ENCODE measurements around the gene SULF2. TPM values are rescaled to one million over a fixed set of nuclear protein-coding genes. Genes with fewer than 3 reads are reported as not detected.

Gene SULF2
- total RNA-seq, 1 donor from 2014 or later: 0.20 TPM

DNA sequence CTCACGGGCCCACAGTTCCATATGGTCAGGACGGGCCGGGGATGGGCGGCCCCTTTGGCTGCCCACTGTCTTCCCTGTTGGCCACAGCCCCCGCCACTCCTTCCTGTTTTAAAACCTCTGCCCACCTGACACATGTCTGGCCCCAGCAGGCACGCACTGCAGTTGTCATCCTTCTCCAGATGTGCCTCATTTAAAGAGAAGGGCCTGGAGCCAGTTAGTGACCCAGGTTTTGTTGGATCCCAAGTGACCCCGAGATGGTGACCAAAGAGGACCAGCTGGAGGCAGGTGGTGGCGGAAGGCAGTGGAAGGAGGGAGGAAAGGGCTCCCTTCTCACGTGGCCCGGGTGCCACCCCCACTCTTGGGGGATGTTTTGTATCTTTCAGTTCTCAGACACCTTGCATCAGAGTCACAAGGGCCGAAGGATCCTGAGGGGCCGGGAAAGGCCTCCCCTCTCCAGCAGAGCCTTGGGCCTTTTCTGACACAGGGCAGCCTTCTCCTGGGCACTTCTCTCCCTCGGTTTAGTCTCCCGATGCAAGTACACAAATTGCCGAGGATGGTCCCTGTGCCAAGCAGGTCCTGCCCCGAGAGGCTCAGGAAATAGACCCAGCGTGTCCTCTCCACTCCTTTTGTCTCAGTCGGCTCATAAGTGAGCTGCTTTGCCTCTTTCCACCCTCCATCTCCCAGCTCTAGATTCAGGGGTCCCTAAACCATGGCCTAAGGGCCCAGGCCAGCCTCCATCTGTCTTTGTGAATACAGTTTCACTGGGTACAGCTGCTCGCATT lies 117.6 kb downstream of the SULF2 start:
- no peak for DNase-seq
- ChIA-PET POLR2A (interaction anchor here (1.4 kb wide), 1 partner anchor 9 kb away, joined by 6 read pairs; no protein-coding TSS in a partner anchor), CTCF (interaction anchor here (1.3 kb wide), 1 partner anchor 953 kb away, joined by 4 read pairs; no protein-coding TSS in a partner anchor)
- peaks cover 3% of the 10 kb centered on the region for H3K27me3 Mint-ChIP-seq
- TF ChIP-seq, protein P1, sequence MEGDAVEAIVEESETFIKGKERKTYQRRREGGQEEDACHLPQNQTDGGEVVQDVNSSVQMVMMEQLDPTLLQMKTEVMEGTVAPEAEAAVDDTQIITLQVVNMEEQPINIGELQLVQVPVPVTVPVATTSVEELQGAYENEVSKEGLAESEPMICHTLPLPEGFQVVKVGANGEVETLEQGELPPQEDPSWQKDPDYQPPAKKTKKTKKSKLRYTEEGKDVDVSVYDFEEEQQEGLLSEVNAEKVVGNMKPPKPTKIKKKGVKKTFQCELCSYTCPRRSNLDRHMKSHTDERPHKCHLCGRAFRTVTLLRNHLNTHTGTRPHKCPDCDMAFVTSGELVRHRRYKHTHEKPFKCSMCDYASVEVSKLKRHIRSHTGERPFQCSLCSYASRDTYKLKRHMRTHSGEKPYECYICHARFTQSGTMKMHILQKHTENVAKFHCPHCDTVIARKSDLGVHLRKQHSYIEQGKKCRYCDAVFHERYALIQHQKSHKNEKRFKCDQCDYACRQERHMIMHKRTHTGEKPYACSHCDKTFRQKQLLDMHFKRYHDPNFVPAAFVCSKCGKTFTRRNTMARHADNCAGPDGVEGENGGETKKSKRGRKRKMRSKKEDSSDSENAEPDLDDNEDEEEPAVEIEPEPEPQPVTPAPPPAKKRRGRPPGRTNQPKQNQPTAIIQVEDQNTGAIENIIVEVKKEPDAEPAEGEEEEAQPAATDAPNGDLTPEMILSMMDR (IDR thresholded peaks at IDR 0.05): no peak
- H3K27ac Mint-ChIP-seq: peak overlapping the region; percentile 20
- peaks cover 2% of the 10 kb centered on the region for H3K36me3 Mint-ChIP-seq (ENCODE audit: low read depth)
- H3K4me1 Mint-ChIP-seq: peaks cover 4% of the 10 kb centered on the region
- ATAC-seq (ENCODE audit: low read depth): no peak
- no peak overlapping the region for H3K4me3 Mint-ChIP-seq
- no peaks in the 10 kb centered on the region for H3K9me3 Mint-ChIP-seq
- intact Hi-C loops (cut with micrococcal nuclease): no loop called here

DNA sequence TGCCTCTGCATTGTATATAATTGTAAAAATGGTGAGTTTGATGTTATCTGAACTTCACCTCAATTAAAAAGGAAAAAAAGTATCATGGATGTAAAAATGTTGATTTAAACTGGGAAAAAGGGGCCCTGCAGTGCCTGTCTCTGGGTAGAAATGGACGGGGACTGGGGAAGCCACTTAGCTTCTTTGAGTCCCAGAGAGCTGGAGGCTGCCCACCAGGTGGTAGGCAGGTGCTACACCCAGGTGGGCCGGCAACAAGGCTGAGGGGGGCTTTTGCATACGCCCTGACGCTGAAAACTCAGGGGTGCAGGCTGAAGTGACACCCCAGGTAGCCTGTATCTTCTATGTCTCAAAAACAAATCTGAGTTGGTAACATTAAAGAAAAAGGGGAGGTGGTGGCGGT lies 118.2 kb downstream of the SULF2 start:
- ATAC-seq (ENCODE audit: low read depth): no peak
- no peak overlapping the region for H3K4me3 Mint-ChIP-seq
- peak overlapping the region; percentile 20 for H3K27ac Mint-ChIP-seq
- H3K9me3 Mint-ChIP-seq: no peaks in the 10 kb centered on the region
- POLR2A ChIA-PET: interaction anchor here (1.4 kb wide), 1 partner anchor 10 kb away, joined by 6 read pairs; no protein-coding TSS in a partner anchor
- H3K27me3 Mint-ChIP-seq: no peaks in the 10 kb centered on the region
- intact Hi-C loops (cut with micrococcal nuclease): no loop called here
- CTCF ChIA-PET: interaction anchor here (1.3 kb wide), 1 partner anchor 954 kb away, joined by 4 read pairs; no protein-coding TSS in a partner anchor
- TF ChIP-seq, protein P1 (IDR thresholded peaks at IDR 0.05): no peak
- peaks cover 4% of the 10 kb centered on the region for H3K4me1 Mint-ChIP-seq
- H3K36me3 Mint-ChIP-seq (ENCODE audit: low read depth): peaks cover 6% of the 10 kb centered on the region
- DNase-seq: no peak

- ATAC-seq (ENCODE audit: low read depth): no peak
- TF ChIP-seq, protein P1 (IDR thresholded peaks at IDR 0.05): no peak
- Mint-ChIP-seq H3K9me3 (no peaks in the 10 kb centered on the region), H3K27me3 (no peaks in the 10 kb centered on the region), H3K4me1 (peaks cover 4% of the 10 kb centered on the region), H3K36me3 (ENCODE audit: low read depth) (peaks cover 14% of the 10 kb centered on the region), H3K4me3 (no peak overlapping the region), H3K27ac (no peak overlapping the region)
- ChIA-PET POLR2A (interaction anchor here (0.5 kb wide), 1 partner anchor 99 kb away, joined by 3 read pairs; no protein-coding TSS in a partner anchor), CTCF (interaction anchor here (1.3 kb wide), 1 partner anchor 954 kb away, joined by 4 read pairs; no protein-coding TSS in a partner anchor)
- no peak for DNase-seq
- intact Hi-C loops (cut with micrococcal nuclease): no loop called here
These were observed 119.0 kb downstream of the SULF2 start for GRCh38 chr20:47666304-47666703.

DNA sequence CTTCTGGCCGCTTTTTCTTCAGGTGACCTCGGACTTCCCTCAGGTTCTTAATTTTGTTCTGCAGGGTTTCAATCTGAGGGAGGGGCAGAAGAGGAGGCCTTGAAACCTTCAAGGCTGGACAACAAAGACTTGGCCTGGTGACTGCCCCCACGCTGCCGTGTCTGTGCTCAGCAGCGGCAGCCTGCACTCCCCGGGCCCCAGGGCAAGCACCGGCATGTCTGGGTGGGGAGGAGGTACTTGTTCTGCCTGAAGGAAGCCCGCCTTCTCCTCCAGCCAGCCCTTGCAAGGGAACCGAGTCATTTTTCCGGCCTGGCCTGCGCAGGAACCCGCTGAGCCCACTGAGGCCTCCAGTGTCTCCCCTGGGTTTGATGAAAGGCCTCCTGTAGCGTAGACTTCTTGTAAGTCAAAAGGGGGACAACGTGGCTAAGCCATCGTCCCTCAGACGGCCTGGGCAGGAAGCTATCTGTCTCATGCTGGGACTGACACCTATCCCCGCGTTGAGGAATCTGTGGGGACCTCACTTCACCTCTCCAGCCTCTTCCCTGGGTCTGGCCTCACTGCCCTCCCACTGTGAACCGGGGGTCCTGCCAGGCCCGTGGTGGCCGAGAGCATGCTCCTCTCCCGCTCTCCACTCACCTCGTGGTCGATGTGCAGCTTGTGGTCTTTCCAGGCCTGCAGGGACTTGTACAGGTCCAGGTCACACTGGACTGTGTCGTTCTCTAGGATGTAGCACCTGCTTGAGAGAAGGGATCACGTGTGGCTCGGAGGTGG lies 119.9 kb downstream of the SULF2 start:
- no peak overlapping the region for H3K4me3 Mint-ChIP-seq
- no peak for ATAC-seq (ENCODE audit: low read depth)
- H3K27me3 Mint-ChIP-seq: no peaks in the 10 kb centered on the region
- H3K27ac Mint-ChIP-seq: no peak overlapping the region
- no peaks in the 10 kb centered on the region for H3K9me3 Mint-ChIP-seq
- no peak for DNase-seq
- intact Hi-C loops (cut with micrococcal nuclease): no loop called here
- TF ChIP-seq, protein P1 (IDR thresholded peaks at IDR 0.05): no peak
- POLR2A ChIA-PET: interaction anchor here (0.5 to 0.9 kb wide), 2 partner anchors 98 to 699 kb away, joined by 3 read pairs; no protein-coding TSS in a partner anchor
- peaks cover 4% of the 10 kb centered on the region for H3K4me1 Mint-ChIP-seq
- H3K36me3 Mint-ChIP-seq (ENCODE audit: low read depth): peaks cover 23% of the 10 kb centered on the region
- CTCF ChIA-PET: interaction anchor here (1.4 to 1.9 kb wide), 3 partner anchors 12 to 957 kb away, joined by 4 to 28 read pairs (median 6); no protein-coding TSS in a partner anchor
